HG02798 (cell line): ENCODE data around the gene ZNF479.
"Not testable (repeated sequence)": the region's sequence is repeated elsewhere in the genome, so short reads cannot be mapped to it uniquely, and the experiment has no call there.

ENCODE experiments used
- ATAC-seq: cut with Tn5 transposase; IDR thresholded peaks from one replicate; pipeline ENCODE4 v1.9.1; 2021; ENCODE audit warnings: mild to moderate bottlenecking; ENCODE audit not compliant: unreplicated experiment, poor library complexity

The ZNF479 gene

DNA sequence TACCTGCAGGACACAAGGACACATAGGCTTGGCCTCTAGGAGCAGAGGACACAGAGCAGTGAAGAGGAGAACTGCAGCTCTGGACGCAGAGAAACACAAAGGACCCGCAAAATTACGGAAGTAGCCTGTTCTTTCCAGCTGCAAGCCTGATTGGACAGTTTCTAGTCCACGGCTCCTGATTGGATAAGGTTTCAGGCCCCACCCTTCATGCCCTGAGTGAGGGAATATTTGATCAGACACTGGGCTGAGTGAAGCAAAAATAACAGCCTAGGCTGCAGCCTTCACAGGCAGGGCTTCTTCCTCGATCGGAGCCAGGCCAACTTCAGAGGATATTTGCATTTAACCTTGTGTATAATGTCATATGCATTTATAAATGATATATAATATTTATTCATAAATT lies at the start of gene ZNF479:
Gene ZNF479, minus strand, starts transcription at position 101 of the 400 bp plus-strand sequence. CDS start 112 bp downstream, outside the sequence.
- not testable (repeated sequence) for ATAC-seq

DNA sequence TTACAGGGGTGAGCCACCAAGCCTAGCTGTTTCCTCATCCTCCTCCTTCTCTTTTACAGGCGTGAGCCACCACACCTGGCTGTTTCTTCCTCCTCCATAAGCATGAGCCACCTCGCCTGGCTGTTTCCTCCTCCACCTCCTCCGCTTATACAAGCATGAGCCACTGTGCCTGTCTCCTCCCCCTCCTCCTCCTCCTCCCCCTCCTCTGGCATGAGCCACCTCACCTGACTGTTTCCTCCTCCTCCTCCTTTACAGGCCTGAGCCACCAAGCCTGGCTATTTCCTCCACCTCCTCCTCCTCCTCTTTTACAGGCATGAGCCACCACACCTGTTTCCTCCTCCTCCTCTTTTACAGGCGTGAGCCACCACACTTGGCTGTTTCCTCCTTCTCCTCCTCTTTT lies 49.8 kb upstream of the ZNF479 start:
- no peak for ATAC-seq

DNA sequence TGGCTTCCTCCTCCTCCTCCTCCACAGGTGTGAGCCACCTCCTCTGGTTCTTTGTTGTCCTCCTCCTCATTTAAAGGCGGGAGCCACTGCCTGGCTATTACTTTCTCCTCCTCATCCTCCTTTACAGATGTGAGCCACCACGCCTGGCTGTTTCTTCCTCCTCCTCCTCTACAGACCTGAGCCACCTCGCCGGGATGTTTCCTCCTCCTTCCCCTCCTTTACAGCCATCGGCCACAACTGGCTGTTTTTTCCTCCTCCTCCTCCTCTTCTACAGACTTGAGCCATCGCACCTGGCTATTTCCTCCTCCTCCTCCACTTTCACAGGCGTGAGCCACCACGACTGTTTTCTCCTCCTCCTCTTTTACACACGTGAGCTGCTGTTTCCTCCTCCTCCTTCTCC lies 49.0 kb upstream of the ZNF479 start:
- no peak for ATAC-seq

DNA sequence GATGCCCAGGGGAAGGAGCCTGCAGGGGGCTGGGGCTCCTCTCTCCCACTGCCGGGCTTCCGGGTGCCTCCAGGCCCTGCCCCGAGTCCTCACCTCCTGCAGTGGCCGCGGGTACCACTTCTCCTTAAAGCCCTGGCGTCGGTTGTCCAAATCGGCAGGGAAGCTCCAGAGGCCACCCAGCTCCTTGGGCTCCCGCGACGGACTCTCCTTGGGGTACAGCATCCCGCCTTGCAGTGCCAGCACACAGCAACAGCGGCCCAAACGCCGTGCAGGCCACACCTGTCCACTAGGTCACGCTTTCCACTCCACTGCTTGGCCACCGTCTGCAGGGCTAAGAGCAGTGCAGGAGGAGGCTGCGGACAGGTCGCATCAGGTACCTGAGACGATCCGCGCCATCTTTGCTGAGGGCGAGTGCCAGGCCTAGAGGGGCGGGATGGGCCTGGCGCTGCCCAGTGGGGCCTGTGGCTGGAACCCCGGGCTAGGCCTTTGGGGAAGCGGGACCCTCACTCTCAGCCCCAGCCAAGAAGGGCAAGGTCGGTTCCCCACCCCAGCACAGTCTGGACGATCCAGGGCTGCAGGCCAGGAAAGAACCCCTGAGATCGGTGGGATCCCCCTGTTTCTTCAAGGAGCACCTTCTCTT lies 47.7 kb upstream of the ZNF479 start:
- ATAC-seq = no peak

DNA sequence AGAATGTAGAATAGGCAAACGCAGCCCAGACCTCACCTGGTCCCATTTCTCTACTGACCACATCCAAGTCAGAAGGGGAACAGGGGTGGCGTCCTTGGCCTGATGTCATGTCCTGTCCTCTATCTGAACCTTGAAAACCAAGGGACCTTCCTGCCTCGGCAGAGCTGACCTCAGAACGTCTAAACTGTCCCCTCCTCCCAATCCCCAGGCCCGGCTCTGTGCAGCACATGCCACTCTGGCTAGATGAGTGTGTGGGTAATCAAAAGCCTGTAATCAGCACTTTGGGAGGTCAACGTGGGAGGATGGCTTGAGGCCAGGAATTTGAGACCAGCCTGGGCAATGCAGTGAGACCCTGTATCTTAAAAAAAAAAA lies 46.5 kb upstream of the ZNF479 start:
- ATAC-seq = no peak

DNA sequence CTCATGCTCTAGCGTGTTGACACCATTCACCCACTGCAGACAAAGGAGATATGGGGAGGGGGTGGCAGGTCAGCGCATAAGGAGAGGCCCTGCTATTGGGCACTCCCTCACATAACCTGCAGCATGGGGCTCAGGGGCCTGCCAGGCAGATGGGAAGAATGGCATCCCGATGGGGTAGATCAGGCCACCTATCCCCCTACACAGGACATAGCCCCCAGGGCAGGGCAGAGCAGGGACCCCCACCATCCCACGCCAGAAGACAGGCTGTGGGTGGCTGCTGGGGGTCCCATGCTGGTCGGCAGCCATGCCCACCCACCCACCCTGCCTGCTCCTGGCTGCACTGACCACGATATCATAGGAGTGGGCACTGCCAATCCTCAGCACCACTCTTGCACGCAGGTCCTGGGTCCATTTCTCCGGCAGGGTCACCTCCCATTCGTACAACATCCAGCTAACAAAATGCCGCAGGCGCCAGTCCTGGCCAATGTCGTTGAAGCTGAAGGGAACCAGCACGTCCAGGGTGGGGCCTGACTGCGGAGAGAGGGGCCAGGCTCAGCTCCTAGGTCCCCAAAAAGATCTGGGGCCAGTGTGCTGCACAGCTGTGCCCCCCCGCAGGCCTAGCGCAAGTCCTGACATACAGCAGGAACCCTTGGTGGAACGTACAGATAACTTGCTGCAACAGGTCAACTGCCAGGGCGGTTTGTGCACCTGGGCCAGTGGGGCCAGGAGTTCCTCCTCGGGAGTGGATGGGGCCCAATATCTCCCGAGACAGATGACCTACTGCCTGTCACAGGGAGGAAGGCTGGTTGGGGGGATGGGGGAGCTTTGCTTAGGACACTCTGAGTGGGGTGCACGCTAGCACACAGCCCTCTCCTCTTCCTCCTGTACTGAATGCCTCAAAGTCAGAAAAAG lies 45.9 kb upstream of the ZNF479 start:
- ATAC-seq = no peak

DNA sequence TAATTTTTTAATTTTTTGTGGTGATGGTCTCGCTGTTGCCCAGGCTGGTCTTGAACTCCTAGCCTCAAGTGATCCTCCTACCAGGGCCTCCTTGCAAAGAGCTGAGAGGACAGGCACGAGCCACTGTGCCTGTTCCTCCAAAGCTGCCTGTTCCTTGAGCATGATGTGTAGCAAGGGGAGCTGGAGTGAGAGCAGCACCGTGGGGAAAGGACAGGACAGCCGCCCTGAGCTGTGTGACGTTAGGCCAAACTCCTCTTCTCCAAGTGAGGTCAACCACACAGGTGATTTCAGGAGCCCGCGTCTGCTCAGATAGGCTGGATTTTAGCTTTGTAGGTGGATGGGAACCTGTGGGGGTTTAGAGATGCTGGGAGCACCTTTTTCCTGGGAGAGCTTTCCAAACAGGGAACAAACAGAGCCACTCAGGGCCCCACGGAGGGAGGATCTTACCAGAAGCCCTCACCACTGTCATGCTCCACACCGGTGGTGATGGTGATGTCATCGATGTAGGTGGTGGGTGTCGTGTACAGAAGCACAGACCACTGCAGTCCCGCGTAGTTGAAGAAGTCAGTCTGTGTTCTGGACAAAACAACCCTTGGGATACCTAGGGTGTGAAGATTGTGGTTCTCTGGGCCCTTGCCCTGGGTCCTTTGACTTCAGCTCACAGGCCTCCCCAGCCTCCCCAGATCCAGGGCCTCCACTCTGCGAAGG lies 44.8 kb upstream of the ZNF479 start:
- ATAC-seq = no peak

DNA sequence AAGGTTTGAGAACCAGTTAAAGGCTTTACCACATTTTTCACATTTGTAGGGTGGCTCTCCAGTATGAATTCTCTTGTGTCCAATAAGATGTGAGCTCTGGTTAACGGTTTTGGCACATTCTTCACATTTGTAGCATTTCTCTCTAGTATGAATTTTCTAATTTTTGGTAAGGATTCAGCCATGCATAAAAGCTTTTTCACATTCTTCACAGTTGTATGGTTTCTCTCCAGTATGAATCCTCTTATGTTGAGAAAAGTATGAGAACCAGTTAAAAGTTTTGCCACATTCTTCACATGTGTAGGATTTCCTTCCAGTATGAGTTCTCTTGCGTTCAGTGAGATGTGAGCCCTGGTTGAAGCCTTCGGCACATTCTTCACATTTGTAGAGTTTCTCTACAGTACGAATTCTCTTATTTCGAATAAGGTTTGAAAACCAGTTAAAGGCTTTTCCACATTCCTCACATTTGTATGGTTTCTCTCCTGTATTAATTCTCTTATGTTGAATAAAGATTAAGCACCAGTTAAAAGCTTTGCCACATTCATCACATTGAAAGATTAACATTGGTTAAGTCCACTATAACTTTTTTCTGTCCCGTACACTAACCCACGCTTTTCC lies 33.2 kb upstream of the ZNF479 start:
- no peak for ATAC-seq

DNA sequence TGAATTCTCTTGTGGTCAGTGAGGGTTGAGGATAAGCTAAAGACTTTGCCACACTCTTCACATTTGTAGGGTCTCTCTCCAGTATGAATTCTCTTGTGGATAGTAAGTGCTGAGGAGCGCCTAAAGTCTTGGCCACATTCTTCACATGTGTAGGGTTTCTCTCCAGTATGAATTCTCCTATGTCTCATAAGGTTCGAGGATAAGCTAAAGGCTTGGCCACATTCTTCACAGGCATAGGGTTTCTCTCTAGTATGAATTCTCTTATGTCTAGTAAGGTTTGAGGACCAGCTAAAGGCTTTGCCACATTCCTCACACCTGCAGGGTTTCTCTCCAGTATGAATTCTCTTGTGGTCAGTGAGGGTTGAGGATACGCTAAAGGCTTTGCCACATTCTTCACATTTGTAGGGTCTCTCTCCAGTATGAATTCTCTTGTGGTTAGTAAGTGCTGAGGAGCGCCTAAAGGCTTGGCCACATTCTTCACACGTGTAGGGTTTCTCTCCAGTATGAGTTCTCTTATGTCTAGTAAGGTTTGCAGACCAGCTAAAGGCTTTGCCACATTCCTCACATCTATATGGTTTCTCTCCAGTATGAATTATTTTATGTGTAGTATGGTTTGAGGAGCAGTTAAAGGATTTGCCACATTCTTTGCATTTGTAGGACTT lies 12.0 kb downstream of the ZNF479 start:
- ATAC-seq = not testable (repeated sequence)
